GM21786 (cell line): Measurements from ENCODE around the gene ESYT2.

Experiments used
- ATAC-seq: cut with Tn5 transposase; IDR thresholded peaks from one replicate; pipeline ENCODE4 v1.9.1; 2021; ENCODE audit not compliant: unreplicated experiment

ESYT2 gene

GRCh38 chr7:158774952-158775351 lies 54.4 kb downstream of the ESYT2 start:
- ATAC-seq: no peak

DNA sequence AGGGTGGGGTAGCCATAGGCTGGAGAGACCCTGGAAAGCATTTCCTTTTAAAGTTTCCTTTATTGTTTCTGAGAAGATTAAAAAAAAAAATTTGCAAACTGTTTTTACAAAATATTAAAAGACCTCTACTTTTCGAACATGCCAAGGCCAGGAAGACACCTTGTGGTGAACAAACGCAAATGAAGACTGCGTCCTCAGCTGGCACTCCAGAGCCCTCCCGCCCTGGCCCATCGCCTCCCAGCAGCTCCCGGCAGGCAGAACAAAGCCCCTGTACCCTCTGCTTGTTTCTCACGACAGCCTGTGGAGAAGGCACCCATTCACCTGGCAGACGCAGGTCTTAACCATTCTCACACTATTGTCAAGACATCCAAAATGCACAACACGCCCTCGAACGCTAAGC lies 56.4 kb downstream of the ESYT2 start:
- ATAC-seq: no peak

DNA sequence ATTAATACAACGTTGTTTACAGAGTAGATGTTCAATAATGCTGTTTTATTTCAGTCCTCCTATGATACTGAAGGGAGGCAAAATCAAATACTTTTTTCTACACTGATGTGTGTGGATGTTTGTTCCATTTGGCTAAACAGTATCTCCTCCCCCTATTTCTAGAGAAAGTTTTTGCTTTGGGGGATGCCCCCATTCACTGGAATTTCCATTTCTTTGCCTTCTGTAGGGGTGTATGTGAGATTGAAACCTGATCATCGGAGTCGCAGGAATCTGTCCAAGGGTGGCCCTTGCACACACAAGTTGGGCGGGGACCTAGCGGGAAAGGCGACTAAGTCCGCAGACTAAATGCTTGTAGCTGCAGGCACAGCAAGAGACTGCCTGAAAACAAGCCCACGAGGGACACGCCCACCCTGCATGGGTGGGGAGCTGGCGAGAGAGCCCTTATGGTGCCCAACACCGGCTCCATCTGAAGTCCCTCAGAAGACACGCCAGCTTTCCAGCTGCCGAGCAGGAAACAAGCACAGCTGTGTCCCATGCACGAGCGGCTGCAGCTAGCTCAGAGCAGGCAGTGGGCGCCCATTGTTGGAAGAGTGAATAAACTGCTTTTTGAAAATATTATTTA lies 58.0 kb downstream of the ESYT2 start:
- no peak for ATAC-seq

GRCh38 chr7:158767707-158768106 lies 61.6 kb downstream of the ESYT2 start:
- ATAC-seq: no peak

DNA sequence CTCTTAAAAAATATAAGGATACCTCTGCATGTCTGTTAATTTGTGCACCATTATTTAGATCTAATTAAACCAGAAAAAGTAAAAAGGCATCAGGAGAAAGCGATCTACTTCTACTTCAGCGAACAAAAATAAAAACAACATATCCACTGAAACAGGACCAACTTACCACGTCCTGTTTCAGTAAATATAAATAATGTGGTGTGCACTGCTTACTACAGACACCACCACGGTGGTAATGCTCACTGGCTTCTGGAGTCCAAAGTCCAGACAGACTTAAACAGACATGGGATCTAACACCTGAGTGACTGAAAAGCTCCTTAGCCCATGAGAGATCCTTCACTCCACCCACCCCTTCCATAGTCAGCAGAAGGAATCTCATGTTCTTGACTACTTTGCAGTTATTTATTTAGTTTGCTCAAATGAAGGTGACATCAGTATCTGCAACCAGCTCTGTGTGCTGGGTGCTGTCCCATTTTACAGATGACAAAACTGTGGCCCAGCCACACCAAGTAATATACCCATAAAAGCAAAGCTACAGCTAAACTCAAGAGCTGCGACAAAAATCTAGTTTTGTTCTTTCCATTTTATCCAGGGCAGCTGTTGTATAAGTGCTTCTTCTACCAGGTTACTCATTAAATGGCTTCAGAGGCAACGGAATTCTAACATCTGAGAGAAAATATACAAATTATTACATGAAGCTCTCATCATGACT lies 62.6 kb downstream of the ESYT2 start:
- ATAC-seq: no peak

- ATAC-seq: no peak
Observed at GRCh38 chr7:158765020-158765419, 64.3 kb downstream of the ESYT2 start.

- no peak for ATAC-seq
Observed at GRCh38 chr7:158763454-158764033, 65.8 kb downstream of the ESYT2 start.

DNA sequence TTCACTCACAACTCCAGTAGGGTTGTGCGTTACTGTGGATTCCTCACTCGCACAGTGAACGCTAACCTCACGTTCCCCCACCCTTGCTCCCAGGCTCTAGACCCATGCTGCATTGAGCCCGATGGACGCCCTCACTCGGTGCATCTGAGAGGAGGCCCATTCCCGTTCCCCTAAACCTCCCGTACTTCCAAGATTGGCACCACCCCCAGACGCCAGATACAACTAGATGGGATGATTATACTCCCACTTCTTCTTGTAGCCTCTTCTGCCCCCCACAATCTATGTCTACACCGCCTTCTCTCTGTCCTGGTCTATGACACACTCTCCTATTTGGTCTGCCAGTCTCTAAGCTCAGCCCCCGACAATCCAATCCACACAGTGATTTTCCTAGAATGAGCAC lies 67.4 kb downstream of the ESYT2 start:
- no peak for ATAC-seq

DNA sequence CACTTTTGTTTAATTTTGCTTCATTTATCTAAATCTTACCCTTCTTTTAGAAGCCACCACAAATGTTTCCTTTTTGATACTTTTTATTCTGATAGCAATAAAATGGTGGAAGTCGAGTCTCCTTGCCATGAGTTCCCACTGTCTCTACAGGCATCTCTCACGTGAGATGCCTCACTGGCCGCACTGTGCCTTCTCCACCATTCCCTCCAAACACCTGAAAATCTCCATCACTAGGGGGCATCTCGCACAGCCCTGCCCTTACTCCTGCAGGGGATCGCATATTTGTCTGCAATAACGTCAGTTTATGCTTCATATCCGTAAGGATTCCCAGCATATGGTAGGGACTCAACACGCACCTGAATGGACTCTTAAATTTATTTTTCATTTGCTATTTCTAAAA lies 68.4 kb downstream of the ESYT2 start:
- ATAC-seq: no peak

GRCh38 chr7:158760445-158760764 lies 68.9 kb downstream of the ESYT2 start:
- no peak for ATAC-seq

GRCh38 chr7:158759749-158760444 lies 69.4 kb downstream of the ESYT2 start:
- no peak for ATAC-seq

DNA sequence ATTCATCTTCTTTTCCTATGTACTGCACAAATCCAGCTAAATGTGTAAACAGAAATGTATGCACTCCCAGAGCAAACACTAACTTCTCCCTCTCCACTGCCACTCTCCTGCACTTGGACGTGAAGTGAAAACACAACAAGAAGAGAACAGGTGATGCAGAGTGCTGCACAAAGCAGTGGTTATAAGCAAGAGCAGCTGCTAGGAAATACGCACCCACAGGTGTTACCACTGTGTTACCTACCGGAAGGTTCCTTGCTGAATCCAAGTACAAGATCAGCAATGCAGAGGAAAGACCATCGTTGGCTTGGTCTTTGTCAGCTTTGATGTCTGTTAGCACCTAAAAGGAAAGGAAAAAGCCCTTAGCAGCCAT lies 70.1 kb downstream of the ESYT2 start:
- no peak for ATAC-seq

DNA sequence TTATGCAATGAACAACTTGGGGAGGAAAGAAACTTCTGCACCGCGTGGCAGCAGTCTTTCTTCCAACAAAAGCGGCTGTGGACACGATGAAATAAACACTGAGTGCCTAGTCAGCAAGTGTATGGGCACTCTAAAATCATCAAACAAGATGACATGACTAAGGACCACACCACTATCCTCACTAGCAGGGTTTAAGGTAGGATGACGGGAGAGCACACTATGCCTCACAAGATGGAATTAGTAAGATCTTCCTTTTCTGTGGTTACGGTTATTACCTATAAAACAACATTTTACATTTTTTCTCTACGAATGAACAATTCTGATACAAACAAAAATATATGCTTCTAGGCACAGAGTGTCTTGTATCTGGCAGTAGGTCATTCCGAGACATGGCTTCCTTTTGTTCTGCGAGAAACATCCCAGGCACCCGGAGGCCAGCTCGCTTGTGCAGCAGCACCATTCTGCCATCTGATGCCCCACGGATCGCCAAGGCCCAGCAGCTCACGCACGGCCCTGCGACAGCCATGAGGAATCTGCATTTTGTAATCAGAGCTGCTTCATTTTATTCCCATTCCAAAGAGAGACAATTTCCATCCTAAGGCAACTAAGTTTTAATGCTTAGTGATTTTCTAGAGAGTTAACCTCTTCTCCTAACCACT lies 70.6 kb downstream of the ESYT2 start:
- no peak for ATAC-seq

GRCh38 chr7:158757404-158757989 lies 71.8 kb downstream of the ESYT2 start:
- ATAC-seq: no peak

DNA sequence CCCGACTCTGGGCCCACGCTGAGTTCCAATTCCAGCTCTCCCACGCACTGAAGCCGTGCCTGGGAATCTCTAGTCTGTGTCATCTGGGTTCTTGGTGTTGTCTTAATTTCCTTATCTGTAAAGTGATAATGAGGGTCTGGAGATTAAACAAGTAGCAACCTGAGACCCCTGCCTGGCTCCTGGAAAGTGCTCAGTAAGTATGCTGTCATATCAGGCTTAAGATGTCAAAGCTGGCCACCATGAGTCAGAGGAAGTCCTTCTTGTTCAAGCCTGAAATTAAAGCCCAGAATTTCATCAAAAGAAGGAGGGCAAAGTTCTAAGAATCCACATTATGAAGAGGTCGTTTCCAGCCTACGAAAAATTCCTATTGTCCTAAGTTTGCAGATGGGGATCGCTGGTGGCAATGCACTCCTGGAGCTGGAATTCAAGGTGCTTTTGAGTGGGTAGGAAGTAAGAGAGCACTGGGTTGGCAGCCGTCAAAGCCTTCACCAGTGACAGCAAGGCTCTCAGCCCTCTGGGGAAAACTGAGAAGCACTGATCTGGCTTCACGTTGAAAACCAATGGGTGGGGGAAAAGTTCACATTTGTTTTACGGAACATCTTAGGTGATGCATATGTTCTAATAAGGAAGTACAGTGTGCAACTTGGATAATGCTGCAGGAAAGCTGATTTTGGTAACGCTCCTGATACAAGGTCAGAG lies 74.4 kb downstream of the ESYT2 start:
- ATAC-seq: no peak

DNA sequence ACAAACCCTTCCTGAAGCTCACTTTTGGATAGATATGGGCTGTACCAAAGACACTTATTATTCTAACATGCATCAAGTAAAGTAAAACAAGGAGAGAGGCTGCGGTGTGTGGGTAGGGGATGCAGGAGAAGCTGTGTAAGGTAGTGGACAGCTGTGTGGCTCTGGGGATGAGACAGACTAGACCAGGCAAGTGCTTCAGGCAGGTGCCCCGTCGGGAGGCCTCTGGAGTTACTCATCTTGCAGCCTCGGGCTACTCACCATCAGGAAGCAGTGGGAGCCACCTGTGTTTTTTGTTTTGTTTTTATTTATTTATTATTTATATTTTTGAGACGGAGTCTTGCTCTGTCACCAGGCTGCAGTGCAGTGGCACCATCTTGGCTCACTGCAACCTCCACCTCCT lies 75.4 kb downstream of the ESYT2 start:
- ATAC-seq: no peak

- no peak for ATAC-seq
Observed at GRCh38 chr7:158751751-158752150, 77.6 kb downstream of the ESYT2 start.

- no peak for ATAC-seq
Observed at GRCh38 chr7:158751199-158751598, 78.1 kb downstream of the ESYT2 start.

DNA sequence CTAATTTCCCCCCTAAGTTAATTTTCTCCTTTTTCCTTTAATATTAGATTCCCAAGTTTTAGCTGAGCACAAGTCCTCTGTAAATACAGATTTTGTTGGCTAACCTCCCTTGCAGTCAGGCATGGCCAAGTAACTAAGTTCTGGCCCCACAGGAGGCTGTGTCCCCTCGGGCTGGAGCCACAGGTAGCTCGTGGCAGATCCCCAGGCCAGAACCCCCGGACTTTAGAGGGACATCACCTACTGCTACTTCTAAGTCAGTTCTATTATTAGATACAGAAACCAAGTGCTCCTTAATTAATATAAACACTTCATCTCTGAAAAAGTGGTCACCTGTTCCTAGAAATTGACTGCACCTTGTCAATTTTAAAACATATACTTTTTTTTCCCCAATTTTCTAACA lies 78.6 kb downstream of the ESYT2 start:
- no peak for ATAC-seq

GRCh38 chr7:158749396-158749795 lies 79.9 kb downstream of the ESYT2 start:
- no peak for ATAC-seq

DNA sequence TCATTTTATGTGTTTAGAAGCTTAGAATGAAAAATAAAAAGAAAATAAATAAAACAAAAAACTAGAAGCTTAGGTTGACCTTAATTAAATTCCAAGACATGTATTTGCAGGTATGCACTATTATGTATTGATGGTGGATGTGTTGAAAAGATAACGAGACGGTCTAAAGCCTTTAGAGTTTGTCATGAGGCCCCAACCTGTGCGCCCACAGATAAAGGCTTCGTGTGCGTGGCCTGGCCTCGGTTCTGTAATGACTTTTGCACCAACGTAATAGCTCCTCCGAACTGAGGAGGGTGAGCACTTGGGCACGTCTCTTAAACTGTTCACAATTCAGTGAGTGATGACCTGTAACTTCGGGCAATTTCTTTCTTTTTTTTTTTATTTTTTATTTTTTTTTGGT lies 81.0 kb downstream of the ESYT2 start:
- ATAC-seq: no peak
